SK-N-MC (cell line): ENCODE data around the gene SCN9A.

ENCODE experiments used
- EZH2 ChIP-seq: fragments of 200-600 bp; sonication (generic); IDR thresholded peaks from one replicate; pipeline ENCODE4 v1.6.1; 2017; ENCODE audit warnings: antibody characterized with exemption
- FOXP2 ChIP-seq: optimal IDR thresholded peaks from 2 replicates; pipeline ENCODE3; 2011; ENCODE audit warnings: mild to moderate bottlenecking, moderate library complexity; ENCODE audit not compliant: insufficient read depth; ENCODE audit errors: extremely low read length, control extremely low read depth
- POLR2AphosphoS5 ChIP-seq: IDR thresholded peaks from 2 replicates; pipeline ENCODE4 v1.6.1; 2012; ENCODE audit warnings: mild to moderate bottlenecking, low read depth, low read length, borderline replicate concordance

- TF ChIP-seq POLR2AphosphoS5: no peak
- no peak for TF ChIP-seq EZH2
- no peak for TF ChIP-seq FOXP2
These were observed 11.1 kb downstream of the SCN9A start for GRCh38 chr2:166364476-166365161.
